NOMO-1 treated with DMSO at 0.1 percent for 48 hours (cell line): ENCODE results near the gene HIVEP3.

ENCODE experiments used
- DNase-seq: peaks from one replicate; lab custom pipeline; 2025; ENCODE audit not compliant: unreplicated experiment; lab: John Stamatoyannopoulos, UW

Gene HIVEP3

DNA sequence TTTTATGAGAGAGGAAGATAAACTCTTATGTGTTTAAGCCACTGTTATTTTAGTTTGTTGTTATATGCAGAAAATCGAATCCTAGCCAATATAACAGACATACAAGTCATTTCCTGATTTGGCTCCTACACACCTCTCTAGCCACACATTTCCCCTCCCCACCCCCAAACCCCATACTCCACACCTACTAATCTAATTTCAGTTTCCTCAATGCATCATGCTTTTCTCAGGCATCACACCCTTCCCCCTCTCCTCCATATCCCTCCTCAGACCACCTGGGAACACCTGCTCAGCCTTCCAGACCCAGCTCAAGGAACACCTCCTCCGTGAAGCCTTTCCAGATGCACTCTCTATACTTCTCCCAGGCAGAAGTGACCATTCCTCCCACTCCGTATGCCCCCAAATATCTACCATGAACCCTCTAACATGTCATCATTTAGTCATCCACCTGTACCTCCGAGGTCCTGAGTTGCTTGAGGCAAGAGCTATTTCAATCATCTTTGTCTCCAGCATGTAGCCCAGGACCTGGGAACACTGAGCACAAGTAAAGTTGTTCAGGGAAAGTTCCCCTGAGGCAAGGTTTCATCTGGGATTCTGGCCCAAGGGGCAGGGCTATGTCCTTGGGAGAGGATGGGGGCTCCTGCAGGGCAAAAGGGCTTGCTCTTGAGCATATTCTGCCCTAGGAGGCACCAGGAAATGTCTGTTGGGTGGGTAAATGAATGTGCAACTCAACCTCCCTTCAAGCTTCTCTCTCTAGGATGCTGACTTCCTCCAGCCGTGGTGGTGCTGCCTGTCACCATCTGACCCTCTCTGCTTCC is 126.8 kb downstream of the HIVEP3 start:
- no peak for DNase-seq

DNA sequence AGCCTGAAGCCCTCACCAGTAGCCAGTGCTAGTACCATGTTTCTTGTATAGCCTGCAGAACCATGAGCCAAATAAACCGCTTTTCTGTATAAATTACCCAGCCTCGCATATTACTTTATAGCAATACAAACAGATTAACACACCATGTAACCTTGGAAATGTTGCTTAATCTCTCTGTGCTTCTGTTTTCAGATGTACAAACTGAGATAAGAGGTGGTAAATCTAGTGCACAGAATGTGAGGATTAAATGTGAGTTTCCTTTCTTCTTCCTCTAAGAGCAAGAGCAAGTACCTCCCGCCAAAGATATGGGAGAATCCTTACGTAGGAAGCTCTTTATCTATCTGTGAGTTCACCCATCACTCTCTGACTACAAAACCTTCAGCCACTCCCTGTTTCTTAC is 128.4 kb downstream of the HIVEP3 start:
- peak; percentile 17 for DNase-seq

DNA sequence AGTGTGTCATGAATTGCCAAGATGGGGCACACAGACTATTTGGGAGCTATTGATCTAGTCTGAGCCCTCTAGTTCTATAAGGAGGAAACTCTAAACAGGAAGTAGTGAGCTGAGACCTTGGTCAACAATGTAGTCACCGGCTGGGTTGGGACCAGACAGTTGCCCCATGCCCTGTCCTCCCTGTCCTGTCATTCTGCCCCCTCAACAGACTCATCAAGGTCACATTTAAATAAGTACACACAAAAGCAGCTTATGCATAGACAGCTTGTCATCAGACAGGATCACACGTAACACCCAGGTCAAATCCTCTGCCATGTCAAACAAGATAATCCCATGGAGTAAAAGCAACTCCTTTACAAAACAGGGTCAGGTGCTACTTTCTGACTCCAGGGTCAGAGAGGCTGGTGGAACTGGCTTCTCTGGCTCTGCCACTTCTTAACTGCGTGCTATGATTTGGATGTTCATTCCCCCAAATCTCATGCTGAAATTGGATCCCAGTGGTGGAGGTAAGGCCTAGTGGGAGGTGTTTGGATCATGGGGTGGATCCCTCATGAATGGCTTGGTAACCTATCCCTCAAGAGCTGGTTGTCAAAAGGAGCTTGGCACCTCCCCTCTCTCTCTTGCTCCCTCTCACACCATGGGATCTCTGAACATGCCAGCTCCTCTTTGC is 128.9 kb downstream of the HIVEP3 start:
- peak; percentile 62 for DNase-seq

DNA sequence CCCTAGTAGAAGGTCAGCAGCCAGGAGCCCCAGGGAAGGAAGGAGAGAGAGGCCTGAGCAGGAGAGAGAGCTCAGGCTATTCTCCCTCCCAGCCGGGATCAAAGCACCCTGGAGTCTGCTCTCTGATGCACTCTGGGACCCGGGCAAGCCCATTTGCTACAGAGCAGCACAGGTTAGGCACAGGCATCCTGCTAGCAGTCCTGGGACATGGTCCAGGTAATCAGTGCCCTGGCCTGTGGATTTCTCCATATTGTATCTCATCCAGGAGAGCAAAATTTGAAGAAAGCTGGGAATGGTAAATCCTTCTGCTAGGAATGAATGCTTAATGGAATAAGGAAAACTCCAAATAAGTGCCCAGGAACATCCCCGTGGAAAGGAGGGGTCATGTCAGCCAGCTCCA is 130.3 kb downstream of the HIVEP3 start:
- DNase-seq: no peak

DNA sequence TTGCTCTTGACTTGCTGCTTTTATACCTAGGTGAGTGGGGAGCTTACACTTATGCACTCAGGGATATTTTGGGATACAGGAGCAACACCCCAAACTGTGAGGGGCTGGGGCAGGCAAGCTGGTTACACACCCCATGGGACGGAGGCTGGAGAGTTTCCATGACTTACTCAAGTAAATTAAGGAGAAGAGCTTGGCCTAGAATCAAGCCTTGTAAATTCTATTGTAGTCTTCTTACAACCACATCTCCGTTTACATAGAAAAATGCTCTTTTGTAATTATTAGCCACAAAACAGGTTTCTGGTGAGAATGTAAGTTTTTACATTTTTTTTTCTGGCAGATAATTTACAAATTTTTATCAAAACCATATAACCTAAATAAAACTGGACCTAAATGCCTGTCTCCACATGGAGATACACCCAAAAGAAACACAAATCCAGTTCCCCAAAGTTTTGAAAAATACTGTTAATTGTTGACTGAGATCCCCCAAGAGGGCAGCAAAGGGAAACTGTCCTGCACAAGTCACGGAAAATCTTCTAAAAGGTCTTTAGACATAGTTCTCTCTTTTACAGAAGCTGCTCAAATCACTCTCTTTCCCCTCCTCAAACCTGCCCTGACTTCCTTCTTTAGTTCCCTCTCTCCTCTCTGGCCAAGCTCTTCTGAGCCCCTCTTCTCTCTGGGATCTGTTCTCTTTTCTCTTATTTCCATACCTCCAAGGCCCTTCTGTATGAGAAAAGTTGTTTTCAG is 134.0 kb downstream of the HIVEP3 start:
- DNase-seq: peak; percentile 81

DNA sequence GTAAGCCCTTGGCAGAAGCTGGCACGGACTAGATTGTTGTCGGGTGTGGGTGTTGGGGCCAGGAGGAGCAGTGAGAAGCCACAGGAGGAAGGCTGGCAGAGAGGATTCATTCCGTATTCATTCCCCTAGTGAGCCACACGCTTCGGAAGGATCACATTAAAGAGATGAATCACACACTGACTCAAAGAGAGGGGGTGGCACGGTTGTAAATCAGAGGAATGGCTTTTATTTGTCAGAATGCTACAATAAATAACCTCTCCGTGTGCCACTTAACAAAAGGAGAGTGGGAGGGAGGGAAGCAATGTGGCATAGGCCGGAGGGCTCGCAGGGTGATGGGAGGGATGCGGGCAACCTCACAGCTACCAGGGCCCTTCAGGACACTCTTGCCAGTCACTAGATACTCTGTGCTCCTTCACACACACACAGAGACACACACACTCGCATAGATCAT is 135.5 kb downstream of the HIVEP3 start:
- peak; percentile 48 for DNase-seq

DNA sequence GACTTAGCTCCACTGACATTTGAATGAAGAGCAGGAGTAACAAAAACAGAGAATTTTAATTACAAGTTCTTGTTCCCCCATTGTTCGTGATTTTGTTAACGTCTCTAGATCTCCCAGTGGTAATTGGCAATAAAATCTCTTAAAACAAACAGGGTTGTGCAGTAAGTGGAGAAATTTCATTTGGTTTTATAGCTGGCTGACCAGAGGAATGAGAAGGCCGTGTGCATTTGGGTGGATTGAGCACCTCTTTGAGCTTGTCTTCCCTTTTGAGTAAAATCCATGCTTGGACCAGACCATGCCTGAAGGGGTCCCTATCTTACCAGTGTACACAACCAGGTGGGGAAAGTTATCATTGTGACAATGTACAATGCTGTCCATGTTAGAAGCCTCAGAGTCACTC is 137.8 kb downstream of the HIVEP3 start:
- DNase-seq: no peak

DNA sequence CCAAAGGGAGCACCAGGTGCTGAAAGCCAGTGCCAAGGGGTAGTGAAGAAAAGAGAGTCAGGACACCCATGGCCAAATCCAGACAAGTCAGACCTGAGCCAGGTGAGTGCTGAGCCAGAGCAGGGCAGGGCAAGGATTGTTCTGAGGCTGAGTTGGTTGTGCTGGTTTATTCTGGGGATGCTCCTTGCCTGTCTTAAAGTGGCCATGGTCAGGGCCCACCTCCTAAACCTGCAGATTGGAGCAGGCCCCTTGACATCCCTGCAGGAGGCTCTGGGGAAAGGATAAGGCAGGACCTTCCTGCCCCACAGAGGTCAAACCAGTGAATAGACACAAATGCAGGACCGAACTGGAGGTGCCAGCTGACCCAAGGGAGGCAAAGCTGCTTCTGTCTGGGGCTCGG is 138.4 kb downstream of the HIVEP3 start:
- DNase-seq: no peak

DNA sequence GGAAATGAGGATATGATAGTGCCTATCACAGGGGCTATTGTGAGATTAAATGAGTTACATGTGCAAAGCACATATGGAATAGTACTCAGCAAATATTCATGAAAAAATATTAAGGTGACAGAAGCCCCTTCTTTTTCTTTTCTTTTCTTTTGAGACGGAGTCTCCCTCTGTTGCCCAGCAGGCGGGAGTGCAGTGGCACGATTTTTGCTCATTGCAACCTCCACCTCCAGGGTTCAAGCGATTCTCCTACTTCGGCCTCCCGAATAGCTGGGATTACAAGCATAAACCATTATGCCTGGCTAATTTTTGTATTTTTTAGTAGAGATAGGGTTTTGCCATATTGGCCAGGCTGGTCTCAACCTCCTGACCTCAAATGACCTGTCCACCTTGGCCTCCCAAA is 139.4 kb downstream of the HIVEP3 start:
- DNase-seq: no peak

DNA sequence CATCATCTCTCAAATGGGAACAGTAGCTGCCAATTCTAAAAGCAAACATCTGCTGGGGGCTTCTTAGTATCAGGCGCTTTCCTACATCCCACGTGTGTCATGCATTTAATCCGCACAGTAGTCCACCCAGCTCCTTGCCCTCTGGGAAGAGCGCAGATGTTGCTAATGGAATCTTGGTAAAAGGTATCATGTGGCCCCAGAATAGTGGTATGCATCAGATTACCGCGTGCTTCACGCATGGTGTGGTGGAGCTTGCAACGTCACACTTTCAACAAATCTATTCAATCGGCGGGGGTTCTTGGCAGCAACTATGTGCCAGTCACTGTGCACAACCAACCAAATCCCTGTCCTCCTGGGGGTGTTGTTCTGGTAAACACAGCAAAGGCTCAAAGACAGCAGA is 141.0 kb downstream of the HIVEP3 start:
- DNase-seq: no peak

DNA sequence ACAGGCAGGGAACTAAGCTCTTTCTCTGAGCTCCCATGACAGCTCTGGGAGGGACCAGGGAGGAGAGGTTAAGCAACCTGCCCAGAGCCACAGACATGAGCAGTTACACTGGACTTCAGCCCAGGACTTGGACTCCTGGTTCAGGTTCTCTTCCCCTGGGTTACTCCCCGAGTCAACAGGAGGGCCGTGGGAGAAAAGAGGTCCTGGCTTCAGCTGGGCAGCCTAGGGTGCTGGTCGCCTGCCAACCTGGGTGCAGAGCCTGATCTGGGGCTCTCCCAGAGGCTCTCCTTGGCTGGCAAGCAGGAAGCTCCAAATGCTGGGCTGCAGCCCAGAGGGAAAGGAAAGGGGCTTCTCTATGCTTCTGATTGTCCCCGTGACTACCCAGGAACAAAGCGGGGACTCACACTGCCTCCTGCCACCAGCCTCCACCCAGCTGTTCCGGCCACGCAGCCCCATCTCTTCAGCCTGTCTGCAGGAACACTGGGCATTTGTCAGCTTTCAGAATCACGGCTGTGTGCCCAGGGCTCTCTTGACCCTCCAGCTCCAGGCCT is 141.8 kb downstream of the HIVEP3 start:
- DNase-seq: no peak

DNA sequence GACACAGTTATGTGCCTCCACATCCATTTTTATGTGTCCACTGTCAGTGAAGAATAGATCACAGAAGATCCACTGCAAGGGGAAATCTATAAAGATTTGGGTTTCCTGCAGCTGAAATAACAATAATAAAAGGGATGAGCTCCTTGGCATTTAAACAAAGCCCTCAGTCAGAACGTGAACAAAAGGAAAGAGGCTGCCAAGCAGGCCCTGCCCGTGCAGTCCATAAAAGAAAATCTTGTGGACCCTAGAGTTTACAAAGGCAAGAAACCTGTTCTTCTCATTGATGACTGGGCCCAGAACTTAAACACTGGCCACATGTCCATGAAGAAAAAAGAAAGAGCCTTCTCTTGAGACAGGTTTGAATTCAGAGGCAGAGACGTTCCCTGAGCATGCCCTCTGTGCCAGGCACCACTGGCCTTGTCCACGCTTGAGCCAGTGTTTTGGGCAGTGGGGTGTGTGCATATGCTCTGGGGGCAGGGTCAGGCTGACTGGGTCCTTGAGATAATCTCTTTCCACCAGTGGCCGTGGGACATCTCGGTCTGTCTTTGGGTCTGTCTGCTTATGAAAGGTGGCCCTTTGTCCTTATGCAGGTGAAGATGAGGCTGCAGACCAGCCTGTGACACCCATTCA is 142.7 kb downstream of the HIVEP3 start:
- no peak for DNase-seq

DNA sequence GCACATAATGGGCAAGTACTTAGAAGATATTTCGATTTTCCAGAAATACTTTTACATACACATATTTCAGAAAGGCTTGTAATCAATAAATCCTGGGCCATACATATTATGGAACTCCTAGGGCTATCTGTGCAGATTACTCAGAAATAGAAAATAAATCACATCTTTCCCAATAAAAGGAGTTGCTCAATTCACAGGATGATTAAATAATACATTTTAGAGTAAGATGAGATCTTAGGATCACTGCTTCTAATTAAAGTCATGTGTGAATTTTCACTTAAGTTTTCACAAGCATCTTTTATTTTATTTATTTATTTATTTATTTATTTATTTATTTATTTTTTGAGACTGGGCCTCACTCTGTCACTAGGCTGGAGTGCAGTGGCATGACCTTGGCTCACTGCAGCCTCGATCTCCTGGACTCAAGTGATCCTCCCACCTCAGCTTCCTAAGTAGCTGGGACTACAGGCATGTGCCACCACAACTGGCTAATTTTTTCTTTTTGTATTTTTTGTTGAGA is 144.2 kb downstream of the HIVEP3 start:
- DNase-seq: no peak

DNA sequence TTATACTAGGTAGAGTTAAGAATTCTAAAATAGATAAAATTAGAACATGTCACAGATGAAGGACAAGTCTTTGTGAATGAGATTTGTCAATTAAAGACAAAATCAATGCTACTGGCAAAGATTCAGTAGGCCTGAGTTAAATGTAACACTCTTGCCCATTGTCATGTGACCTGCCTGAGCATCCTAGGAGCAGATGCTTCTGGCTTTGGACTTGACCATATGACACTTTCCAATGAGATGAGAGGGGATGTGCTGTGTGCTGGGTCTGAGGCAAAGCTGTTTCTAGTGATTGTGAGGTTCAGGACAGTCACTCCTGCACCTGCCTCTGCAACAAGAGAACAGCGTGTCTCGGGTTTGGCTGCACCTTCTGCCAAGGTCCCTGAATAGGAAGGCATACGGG is 144.9 kb downstream of the HIVEP3 start:
- no peak for DNase-seq

DNA sequence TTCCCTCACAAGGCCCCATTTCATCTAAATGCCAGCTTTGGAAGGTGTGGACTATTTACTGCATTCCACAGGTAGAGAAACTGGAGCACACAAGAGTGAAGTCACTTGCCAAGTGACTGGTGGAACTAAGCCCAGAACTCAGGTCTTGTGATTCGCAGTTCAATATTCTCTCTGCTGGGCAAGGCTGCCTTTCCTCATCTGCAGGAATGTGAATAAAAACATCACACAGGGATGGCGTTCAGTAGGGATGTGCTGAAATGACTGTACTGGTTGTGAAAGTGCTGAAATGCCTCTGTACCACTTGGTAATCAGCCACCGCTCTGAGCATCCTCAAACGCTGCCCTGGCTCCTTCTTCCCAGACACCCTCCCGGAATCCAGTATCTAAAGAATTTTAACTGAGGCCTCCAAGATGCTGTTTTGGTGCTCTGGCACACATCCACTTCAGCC is 145.6 kb downstream of the HIVEP3 start:
- DNase-seq: no peak

DNA sequence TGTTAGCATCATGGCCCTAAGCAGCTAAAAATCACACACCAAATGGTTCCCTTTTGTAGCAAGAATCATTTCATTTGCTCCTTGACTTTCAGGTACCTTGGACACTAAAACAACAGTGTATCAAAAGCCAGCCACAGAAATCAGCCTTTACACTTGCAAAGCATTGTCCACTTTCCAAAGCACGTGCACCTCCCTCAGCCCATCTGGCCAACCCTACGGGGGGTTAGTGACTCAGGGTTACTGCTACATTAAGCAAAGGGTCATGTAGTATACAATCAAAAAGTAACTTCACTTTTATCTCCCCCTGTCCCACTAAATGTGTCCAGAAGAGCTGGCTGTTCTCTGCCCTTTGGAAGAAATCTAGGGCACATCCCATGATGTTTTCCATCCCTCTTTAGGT is 149.7 kb downstream of the HIVEP3 start:
- DNase-seq: no peak

DNA sequence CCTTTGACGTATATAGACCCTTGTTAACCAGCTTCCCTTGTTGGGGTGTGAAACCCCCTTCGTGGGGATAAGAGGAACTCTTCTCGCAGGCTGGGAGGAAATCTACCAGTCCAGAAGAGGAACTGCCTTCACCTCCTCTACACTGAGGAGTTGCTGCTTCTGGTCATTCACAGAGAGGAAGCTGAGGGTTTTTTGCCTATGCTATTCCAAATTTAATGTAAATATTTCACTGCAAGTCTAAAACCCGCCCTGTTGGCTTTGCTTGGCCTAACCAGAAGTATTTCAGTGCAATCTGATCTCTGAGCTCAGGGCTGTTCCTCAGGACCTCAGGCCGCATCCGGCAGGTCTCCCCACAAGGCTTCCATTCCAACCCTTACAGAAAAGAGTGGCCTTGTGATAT is 150.1 kb downstream of the HIVEP3 start:
- DNase-seq: peak; percentile 90

DNA sequence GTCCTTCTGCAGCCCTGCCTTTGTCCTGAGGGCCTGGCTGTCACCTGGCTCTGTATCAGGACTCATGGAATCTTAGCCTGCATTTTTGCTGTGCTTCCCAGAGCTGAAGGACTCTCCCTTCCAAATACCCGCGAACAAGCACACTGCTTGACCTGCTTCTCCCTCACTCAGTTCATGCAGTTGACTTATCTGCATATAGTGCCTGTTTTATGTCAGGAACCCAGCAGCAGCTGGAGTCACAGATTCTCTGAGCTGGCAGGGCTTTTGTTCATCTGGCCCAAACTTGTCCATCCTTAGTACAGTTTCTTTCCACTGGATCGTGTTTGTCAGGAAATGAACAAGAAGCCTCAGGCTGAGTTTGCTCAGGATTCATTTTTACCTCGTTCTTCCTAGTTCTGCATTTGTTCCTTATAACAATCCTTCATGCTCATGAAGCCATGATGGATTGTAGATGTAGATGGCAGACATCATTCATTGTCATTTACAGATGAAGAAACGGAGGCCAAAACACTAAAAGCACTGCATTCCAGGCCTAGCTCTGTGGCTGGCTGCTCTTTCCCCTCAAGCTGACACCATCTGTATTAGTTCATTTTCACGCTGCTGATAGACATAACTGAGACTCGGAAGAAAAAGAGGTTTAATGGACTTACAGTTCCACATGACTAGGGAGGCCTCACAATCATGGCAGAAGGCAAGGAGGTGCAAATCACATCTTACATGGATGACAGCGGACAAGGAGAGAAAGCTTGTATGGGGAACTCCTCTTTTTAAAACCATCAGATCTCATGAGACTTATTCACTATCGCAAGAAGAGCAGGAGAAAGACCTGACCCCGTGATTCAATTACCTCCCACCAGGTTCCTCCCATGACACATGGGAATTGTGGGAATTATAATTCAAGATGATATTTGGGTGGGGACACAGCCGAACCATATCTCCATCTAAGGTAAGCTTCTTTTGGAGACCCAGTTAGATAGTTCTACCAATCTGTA is 150.9 kb downstream of the HIVEP3 start:
- DNase-seq: no peak

DNA sequence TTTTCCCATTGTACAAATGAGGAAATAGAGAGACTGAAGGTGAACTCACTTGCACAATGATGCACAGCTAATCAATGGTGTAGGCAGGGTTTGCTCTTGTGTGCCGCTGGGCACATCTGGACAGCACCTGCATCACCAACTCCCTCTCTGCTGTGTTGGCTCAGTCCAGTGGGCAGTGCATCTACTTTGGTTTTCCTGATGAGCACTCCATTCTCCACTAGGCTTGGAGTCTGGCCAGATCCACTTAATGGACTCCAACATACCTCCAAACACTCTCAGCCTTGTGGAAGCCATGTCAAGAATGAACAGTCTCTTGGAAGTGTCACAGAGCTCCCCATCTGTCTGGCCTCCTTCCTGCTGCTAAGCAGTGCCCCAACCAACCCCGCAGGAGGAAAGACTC is 152.2 kb downstream of the HIVEP3 start:
- DNase-seq: no peak

DNA sequence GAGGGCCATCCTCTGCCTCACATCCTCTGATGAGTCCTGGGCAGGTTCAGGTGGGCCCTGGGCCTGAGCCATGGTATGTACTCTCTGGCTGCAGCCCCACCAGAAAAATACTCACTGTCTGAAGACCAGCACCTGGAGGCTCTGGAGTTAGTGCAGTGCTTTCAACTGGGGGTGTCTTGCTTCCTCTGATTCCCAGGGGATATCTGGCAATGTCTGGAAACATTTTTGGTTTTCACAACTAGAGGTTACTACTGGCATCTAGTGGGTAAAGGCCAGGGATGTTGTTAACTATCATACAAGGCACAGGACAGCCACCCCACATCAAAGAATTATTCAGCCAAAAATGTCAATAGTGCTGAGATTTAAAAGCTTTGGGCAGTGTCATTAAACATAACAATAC is 152.7 kb downstream of the HIVEP3 start:
- DNase-seq: no peak
